SK-N-MC (cell line): ENCODE data around the gene IL1RAPL1.

ENCODE experiments used
- DNase-seq: peaks from one replicate; pipeline ENCODE4 v3.0.0-alpha.2; 2011; ENCODE audit warnings: low read depth, low spot score
- H3K27ac ChIP-seq: fragments of 200-600 bp; sonication (generic); 2 replicates; pipeline ENCODE4 v1.5.1; 2016; ENCODE audit warnings: mixed run types
- H3K36me3 ChIP-seq: fragments of 200-600 bp; sonication (generic); 2 replicates; pipeline ENCODE4 v1.6.1; 2017; ENCODE audit warnings: antibody characterized with exemption, low read length, mixed read lengths; ENCODE audit not compliant: insufficient read depth
- H3K4me3 ChIP-seq: fragments of 200-600 bp; sonication (generic); 2 replicates; pipeline ENCODE4 v1.5.1; 2016
- H3K9ac ChIP-seq: fragments of 200-600 bp; sonication (generic); 2 replicates; pipeline ENCODE4 v1.8.0; 2017; ENCODE audit warnings: mixed run types, mixed read lengths; ENCODE audit not compliant: insufficient read length
- H3K9me3 ChIP-seq: fragments of 200-600 bp; sonication (generic); 2 replicates; pipeline ENCODE4 v1.6.1; 2017; ENCODE audit warnings: low read depth, mild to moderate bottlenecking, antibody characterized with exemption, low read length, moderate library complexity, mixed read lengths
- EZH2 ChIP-seq: fragments of 200-600 bp; sonication (generic); IDR thresholded peaks from one replicate; pipeline ENCODE4 v1.6.1; 2017; ENCODE audit warnings: antibody characterized with exemption
- FOXP2 ChIP-seq: optimal IDR thresholded peaks from 2 replicates; pipeline ENCODE3; 2011; ENCODE audit warnings: mild to moderate bottlenecking, moderate library complexity; ENCODE audit not compliant: insufficient read depth; ENCODE audit errors: extremely low read length, control extremely low read depth
- POLR2AphosphoS5 ChIP-seq: IDR thresholded peaks from 2 replicates; pipeline ENCODE4 v1.6.1; 2012; ENCODE audit warnings: mild to moderate bottlenecking, low read depth, low read length, borderline replicate concordance

IL1RAPL1 gene

GRCh38 chrX:29902004-29902403 is 1314.8 kb downstream of the IL1RAPL1 start:
- H3K27ac ChIP-seq: no peak overlapping the region
- DNase-seq: no peak
- no peaks in the 10 kb centered on the region for H3K9me3 ChIP-seq
- no peak overlapping the region for H3K4me3 ChIP-seq
- no peaks in the 10 kb centered on the region for H3K36me3 ChIP-seq
- no peak for TF ChIP-seq FOXP2
- TF ChIP-seq EZH2: no peak
- TF ChIP-seq POLR2AphosphoS5: no peak
- no peak overlapping the region for H3K9ac ChIP-seq

- DNase-seq: no peak
- Histone ChIP-seq H3K9me3 (no peaks in the 10 kb centered on the region), H3K36me3 (no peaks in the 10 kb centered on the region), H3K27ac (no peak overlapping the region), H3K4me3 (no peak overlapping the region), H3K9ac (no peak overlapping the region)
- no peak for TF ChIP-seq POLR2AphosphoS5
- no peak for TF ChIP-seq EZH2
- no peak for TF ChIP-seq FOXP2
Observed at GRCh38 chrX:29903360-29903759, 1316.1 kb downstream of the IL1RAPL1 start.

GRCh38 chrX:29911673-29912072 is 1324.4 kb downstream of the IL1RAPL1 start:
- Histone ChIP-seq H3K4me3 (no peak overlapping the region), H3K27ac (no peak overlapping the region), H3K36me3 (no peaks in the 10 kb centered on the region), H3K9me3 (no peaks in the 10 kb centered on the region), H3K9ac (no peak overlapping the region)
- no peak for DNase-seq
- TF ChIP-seq EZH2: no peak
- no peak for TF ChIP-seq FOXP2

GRCh38 chrX:29913647-29914046 is 1326.4 kb downstream of the IL1RAPL1 start:
- Histone ChIP-seq H3K9me3 (no peaks in the 10 kb centered on the region), H3K4me3 (no peak overlapping the region), H3K36me3 (no peaks in the 10 kb centered on the region), H3K9ac (no peak overlapping the region), H3K27ac (no peak overlapping the region)
- TF ChIP-seq POLR2AphosphoS5 (no peak), FOXP2 (no peak), EZH2 (no peak)
- DNase-seq: no peak

GRCh38 chrX:29922607-29923006 is 1335.4 kb downstream of the IL1RAPL1 start:
- no peak overlapping the region for H3K27ac ChIP-seq

GRCh38 chrX:29926056-29926455 is 1338.8 kb downstream of the IL1RAPL1 start:
- Histone ChIP-seq H3K36me3 (no peaks in the 10 kb centered on the region), H3K4me3 (no peak overlapping the region), H3K27ac (no peak overlapping the region), H3K9ac (no peak overlapping the region), H3K9me3 (no peaks in the 10 kb centered on the region)
- DNase-seq: no peak
- TF ChIP-seq FOXP2: no peak
- no peak for TF ChIP-seq EZH2
- no peak for TF ChIP-seq POLR2AphosphoS5

More at GRCh38 chrX:29922607-29923006, 1335.4 kb downstream of the IL1RAPL1 start:
- Histone ChIP-seq H3K4me3 (no peak overlapping the region), H3K9ac (no peak overlapping the region), H3K9me3 (no peaks in the 10 kb centered on the region), H3K36me3 (no peaks in the 10 kb centered on the region)
- TF ChIP-seq EZH2: no peak
- TF ChIP-seq FOXP2: no peak
- no peak for TF ChIP-seq POLR2AphosphoS5
- DNase-seq: no peak

- DNase-seq: no peak
- Histone ChIP-seq H3K27ac (no peak overlapping the region), H3K9ac (no peak overlapping the region), H3K9me3 (no peaks in the 10 kb centered on the region), H3K4me3 (no peak overlapping the region), H3K36me3 (no peaks in the 10 kb centered on the region)
- no peak for TF ChIP-seq FOXP2
- TF ChIP-seq EZH2: no peak
- TF ChIP-seq POLR2AphosphoS5: no peak
Observed at GRCh38 chrX:29926659-29927058, 1339.4 kb downstream of the IL1RAPL1 start.

- DNase-seq: no peak
- H3K9me3 ChIP-seq: no peaks in the 10 kb centered on the region
- no peak overlapping the region for H3K27ac ChIP-seq
- no peak for TF ChIP-seq FOXP2
- TF ChIP-seq EZH2: no peak
- no peak for TF ChIP-seq POLR2AphosphoS5
- no peak overlapping the region for H3K9ac ChIP-seq
- H3K36me3 ChIP-seq: no peaks in the 10 kb centered on the region
- H3K4me3 ChIP-seq: no peak overlapping the region
Observed at GRCh38 chrX:29935455-29935854, 1348.2 kb downstream of the IL1RAPL1 start.

- H3K27ac ChIP-seq: no peak overlapping the region
- DNase-seq: no peak
- no peaks in the 10 kb centered on the region for H3K9me3 ChIP-seq
- no peak overlapping the region for H3K4me3 ChIP-seq
- no peaks in the 10 kb centered on the region for H3K36me3 ChIP-seq
- TF ChIP-seq POLR2AphosphoS5 (no peak), EZH2 (no peak), FOXP2 (no peak)
- no peak overlapping the region for H3K9ac ChIP-seq
Observed at GRCh38 chrX:29940750-29941149, 1353.5 kb downstream of the IL1RAPL1 start.
